GM18868 (cell line): Measurements from ENCODE around the gene MISP3.
A peak's percentile ranks its signal among the peaks of the same experiment; 100 is the strongest.
"Not testable (repeated sequence)": the region's sequence is repeated elsewhere in the genome, so short reads cannot be mapped to it uniquely, and the experiment has no call there.

Source experiments
- ATAC-seq: cut with Tn5 transposase; IDR thresholded peaks from one replicate; pipeline ENCODE4 v1.9.1; 2021; ENCODE audit warnings: mild to moderate bottlenecking, moderate library complexity; ENCODE audit not compliant: unreplicated experiment

MISP3 gene

DNA sequence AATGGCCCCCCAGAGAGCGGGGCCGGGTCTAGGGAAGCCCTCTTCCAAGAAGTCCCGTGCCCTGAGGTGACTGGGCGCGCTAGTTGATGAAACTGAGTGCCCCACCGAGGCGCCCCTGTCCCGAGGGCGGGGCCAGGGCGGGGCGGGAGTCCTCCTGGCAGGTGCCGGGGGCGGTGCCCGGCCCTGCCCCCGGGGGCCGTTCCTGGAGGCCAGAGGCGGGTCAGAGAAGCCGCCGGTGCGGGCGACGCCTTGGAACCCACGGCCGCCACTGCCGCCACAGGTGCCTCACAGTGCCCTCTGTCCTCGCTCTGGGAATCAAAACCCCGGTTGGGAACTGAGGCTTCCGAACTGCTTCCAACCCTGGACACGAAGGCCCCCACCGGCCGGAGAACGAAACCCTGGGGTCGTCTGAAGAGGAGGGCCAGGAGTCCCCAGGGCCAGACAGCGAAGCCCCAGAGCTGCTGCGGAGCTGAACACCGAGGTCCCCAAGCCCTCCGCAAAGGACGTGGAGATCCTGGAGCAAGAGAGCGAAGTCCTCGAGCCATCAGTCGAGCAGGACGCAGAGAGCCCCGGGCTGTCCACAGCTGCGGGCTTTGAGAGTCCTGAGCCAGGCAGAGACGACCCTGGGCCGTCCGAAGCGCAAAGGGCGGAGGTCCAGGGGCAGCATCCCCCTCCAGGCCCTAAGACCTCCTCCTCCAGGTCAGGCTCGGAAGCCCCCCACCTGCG, at the start of gene MISP3:
TSS of gene MISP3 (plus strand) at position 252 of the 726 bp plus-strand sequence. CDS start 524 bp downstream, outside the sequence.
- no peak for ATAC-seq

DNA sequence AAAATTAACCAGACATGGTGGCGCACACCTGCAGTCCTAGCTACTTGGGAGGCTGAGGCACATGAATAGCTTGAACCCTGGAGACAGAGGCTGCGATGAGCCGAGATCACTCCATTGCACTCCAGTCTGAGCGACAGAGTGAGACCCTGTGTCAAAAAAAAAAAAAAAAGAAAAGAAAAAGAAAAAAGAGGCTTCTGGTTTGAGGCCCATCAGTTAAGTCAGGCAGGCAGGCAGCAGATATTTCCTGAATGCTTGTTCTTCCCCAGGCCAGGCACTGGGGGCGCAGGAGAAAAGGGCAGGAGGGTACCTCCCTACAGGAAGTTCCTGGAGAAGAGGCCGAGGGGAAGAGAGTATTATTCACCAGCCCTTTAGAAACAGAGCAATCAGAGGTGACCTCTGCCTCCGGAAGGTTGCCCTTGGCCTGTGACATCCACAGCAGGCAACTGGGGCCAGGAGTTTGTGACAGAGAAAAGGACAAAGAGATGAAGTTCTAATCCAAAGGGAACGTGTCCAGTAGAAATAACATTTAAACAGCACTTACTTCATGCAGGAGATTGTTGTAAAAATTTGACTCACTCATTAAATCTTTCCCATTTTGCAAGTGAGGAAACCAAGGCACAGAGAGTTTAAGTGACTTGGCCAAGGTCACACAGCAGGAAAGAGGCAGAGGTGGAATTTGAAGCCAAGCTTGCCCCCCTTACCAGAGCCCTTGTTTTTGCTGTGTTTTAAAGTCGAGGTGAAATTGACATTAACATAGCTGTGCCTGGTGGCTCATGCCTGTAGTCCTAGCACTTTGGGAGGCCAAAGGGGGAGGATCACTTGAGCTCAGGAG, 49.0 kb upstream of the MISP3 start:
- ATAC-seq, result no peak

DNA sequence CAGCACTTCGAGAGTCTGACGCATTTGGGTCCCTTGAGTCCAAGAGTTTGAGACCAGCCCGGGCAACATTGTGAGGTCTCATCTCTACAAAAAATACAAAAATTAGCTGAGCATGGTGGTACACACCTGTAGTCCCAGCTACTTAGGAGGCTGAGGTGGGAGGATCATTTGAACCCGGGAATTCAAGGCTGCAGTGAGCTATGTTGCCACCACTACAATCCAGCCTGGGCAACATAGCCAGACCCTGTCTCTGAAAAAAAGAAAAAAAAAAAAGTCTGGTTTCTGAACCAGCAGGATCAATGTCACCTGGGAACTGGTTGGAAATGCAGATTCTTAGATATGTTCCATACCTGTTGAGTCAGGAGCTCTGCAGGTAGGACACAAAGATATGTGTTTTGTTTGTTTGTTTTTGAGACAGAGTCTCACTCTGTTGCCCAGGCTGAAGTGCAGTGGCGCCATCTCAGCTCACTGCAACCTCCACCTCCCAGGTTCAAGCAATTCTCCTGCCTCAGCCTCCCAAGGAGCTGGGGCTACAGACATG, 45.9 kb upstream of the MISP3 start:
- not testable (repeated sequence) for ATAC-seq

DNA sequence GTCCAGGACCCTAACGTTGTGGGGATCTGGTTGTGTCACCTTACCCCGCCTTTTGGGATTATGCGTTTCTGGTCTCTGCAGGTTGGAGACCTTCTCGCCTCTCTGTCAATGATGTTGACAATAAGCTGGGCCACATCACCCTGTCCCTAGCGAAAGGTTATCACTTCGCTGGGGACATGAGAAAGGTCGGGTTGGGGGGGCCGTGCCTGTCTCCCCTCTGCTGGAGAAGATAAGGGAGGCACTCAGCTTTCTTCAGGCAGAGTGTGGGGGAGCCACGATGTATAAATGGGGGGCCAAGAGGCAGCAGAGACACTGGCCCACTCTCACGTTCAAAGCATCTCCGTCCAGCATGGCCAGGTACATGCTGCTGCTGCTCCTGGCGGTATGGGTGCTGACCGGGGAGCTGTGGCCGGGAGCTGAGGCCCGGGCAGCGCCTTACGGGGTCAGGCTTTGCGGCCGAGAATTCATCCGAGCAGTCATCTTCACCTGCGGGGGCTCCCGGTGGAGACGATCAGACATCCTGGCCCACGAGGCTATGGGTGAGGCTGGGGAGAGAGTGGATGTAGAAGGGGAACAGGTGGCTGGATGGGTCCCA, 44.6 kb upstream of the MISP3 start, which contains the start of gene RLN3:
TSS of gene RLN3 (plus strand) at position 293 of the 595 bp plus-strand sequence. CDS start at position 350, 57 bp downstream.
- ATAC-seq, result no peak

DNA sequence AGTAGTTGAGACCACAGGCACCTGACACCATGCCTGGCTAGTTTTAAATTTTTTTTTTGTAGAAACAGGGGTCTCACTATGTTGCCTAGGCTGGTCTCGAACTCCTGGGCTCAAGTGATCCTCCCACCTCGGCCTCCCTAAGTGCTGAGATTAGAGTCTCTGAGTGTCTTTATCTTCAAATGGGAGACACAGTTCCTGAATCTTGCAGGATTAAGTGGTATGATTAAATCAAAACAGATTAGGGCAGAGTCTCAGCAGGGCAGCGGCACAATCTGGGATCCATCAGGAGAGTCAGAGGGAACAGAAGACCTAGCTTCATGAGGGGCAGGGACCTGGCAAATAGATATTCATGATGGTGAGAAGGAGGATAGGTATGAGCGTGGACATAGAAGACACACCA, 43.7 kb upstream of the MISP3 start:
- ATAC-seq, result no peak

DNA sequence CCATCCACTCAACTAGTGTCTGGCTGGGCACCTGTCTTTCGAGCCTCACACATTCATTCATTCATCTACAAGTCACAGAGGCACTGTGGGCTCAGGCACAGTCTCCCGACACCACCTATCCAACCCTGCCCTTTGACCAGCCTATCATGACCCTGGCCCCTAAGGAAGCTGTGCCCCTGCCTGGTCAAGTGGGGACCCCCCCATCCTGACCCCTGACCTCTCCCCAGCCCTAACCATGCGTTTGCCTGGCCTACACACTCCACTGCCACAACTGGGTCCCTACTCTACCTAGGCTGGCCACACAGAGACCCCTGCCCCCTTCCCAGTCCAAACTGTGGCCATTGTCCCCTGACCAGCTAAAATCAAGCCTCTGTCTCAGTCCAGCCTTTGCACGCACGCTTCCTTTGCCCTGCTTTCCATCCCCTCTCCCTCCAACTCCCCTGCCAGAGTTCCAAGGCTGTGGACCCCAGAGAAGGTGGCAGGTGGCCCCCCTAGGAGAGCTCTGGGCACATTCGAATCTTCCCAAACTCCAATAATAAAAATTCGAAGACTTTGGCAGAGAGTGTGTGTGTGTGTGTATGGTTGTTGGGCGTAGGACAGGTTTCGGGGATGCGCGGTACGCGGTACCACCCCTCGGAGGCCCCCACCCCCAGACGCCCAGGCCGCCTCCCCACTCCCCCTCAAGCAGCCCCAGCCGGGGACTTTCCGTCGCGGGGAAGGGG, 41.4 kb upstream of the MISP3 start:
- no peak for ATAC-seq

DNA sequence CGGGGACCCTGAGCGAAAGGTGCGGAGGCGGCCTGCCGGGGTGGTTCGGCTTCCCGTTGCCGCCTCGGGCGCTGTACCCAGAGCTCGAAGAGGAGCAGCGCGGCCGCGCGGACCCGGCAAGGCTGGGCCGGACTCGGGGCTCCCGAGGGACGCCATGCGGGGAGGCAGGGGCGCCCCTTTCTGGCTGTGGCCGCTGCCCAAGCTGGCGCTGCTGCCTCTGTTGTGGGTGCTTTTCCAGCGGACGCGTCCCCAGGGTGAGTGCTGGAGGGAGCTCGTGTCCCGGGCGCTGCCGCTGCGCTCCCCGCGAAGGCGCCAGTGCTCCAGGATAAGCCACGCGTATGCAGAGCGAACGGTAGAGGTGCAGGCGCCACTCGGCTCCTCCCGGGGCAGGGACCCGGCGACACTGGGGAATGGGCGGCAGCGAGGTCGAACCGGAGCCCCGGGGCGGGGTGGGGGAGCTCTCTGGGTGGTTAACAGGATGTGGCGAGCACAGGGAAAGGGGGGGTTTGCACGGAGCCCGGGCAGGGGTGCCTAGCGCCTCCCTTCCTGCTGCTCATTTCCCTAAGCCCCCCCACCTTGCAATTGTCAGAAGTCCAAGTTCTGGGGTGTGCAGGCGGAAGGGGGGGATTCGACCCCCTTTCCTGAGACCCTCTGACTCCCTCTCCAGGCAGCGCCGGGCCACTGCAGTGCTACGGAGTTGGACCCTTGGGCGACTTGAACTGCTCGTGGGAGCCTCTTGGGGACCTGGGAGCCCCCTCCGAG, 40.7 kb upstream of the MISP3 start, which contains the start of gene IL27RA:
TSS of gene IL27RA (plus strand) at position 44 of the 762 bp plus-strand sequence. CDS start at position 155, 111 bp downstream.
- peak; percentile 50 for ATAC-seq

DNA sequence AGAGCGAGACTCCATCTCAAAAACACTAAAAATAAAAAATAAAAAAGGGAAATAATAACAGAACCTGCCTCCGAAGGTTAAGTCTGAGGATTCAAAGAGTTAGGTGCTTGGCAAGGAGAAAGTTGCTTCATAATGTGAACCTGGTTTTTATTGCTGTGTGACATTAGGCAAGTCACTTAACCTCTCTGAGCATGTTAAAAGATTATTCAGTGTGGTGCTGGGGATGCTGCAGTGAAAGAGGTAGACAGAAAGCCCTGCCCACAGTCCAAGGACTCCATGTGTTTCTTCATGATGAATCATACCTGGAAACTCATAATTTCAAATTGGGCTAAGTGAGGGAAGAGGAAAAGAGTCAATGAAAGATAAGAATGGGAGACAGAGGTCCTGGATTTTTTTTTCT, 38.6 kb upstream of the MISP3 start:
- ATAC-seq, result no peak

DNA sequence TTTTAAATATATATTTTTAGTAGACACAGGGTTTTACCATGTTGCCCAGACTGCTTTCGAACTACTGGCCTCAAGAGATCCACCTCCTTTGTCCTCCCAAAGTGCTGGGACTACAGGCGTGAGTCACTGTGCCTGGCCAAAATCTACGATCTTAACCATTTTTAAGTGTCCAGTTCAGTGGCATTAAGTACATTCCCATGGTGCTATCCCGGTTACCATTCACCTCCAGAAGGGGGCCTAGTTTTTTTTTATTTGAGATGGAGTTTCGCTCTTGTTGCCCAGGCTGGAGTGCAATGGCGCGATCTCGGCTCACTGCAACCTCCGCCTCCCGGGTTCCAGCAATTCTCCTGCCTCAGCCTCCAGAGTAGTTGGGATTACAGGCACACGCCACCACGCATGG, 37.4 kb upstream of the MISP3 start:
- ATAC-seq, result not testable (repeated sequence)

DNA sequence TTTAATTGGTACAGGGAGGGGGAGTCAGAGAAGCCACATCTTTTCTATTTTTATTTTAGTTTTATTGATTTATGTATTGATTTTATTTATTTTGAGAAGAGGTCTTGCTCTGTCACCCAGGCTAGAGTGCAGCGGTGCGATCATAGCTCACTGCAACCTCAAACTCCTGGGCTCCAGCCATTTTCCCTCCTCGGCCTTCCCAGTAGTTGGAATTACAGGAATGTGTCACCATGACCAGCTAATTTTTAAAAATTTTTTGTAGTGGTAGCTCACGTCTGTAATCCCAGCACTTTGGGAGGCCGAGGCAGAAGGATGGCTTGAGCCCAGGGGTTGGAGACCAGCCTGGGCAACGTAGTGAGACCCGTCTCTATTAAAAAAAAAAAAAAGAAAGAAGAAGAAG, 36.9 kb upstream of the MISP3 start:
- ATAC-seq, result no peak

DNA sequence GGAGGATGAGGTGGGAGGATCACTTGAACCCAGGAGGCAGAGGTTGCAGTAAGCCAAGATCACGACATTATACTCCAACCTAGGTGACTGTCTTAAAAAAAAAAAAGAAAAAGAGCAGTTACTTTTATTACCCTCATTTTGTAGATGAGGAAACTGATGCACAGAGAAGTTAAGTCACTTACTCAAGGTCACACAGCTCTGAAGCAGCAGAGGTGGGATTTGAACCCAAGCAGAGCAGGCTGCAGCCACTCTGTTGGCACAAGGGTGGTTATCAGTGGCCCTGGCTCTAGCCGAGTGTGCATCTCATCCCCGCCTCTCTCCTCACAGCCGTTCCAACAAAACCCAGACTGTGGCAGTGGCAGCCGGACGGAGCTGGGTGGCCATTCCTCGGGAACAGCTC, 33.4 kb upstream of the MISP3 start:
- ATAC-seq, result no peak

DNA sequence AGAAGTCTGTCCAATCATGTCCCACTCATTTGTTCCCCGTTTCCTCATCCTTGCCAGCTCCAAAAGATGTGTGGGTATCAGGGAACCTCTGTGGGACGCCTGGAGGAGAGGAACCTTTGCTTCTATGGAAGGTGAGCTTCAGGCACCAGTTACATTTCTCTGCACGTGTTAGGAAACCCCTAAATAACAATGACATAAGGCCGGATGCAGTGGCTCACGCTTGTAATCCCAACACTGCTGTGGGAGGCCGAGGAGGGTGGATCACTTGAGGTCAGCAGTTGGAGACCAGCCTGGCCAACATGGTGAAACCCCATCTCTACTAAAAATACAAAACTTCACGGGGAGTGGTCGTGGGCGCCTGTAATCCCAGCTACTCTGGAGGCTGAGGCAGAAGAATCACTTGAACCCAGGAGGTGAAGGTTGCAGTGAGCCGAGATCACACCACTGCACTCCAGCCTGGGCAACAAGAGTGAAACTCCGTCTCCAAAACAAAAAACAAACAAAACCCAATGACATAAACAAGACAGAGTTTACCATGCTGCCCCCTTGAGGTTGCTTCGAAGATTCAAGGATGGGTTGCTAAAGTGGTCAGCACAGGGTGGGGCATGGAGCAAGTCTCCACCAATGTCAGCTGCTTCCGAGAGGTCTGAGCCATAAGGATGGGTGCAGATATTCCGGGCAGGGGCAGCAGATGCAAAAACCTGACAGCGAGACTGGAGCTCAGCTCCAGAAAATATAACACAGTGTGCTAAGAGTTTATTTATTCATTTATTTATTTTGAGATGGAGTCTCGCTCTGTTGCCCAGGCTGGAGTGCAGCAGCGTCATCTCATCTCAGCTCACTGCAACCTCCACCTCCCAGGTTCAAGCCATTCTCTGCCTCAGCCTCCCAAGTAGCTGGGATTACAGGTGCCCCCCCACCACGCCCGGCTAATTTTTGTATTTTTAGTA, 29.7 kb upstream of the MISP3 start:
- not testable (repeated sequence) for ATAC-seq

DNA sequence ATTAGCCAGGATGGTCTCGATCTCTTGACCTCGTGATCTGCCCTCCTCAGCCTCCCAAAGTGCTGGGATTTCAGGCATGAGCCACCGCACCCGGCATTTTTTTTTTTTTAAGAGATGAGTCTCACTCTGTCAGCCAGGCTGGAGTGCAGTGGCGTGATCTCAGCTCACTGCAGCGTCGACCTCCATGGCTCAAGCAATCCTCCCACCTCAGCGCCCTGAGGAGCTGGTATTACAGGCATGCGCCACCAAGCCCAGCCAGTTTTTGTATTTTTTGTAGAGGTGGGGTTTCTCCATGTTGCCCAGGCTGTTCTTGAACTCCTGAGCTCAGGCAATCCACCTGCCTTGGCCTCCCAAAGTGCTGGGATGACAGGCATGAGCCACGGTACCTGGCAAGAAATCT, 24.7 kb upstream of the MISP3 start:
- ATAC-seq, result not testable (repeated sequence)

DNA sequence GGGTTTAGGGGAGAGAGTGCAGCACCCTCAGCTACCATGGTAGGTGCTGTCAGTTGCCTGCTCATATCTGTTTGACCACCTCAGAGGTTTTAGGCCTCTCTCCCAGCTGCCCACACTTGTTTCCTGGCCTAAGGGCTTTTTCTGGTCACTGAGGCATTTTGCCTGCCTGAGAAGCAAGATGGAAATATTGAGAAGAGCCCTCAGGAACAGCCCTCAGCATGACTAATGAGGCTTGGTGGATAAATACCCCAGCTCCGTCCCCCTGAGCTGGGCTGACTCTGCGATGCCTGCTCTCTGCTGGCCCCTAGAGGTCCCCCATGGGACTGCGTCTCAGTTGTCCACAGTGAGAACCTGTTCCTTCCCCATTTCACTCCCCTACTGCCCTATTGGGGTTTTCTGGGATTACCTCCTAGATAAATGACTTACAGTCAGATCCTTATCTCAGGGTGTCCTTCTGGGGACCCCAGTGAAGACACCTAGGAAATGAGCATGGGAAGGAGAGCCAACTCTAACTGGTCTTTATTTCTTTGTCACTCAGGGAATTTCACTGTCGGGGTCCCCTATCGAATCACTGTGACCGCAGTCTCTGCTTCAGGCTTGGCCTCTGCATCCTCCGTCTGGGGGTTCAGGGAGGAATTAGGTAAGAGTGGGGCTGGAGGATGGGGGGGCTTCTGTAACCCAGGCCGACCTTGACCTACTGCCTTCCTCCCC, 24.0 kb upstream of the MISP3 start:
- ATAC-seq, result no peak

DNA sequence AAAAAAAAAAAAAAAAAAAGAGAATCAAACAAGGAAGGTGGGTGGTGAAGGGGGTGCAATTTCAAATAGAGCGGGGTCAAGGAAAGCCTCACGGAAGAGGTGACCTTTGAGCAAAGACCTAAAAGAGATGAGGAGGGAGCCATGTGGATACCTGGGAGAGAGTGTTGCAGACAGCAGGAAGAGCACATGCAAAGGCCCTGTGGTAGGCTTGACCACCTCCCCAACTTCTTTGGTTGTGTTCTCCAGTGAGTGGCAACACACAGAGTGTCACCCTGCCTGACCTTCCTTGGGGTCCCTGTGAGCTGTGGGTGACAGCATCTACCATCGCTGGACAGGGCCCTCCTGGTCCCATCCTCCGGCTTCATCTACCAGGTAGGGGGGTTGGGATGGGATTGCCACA, 22.1 kb upstream of the MISP3 start:
- no peak for ATAC-seq

DNA sequence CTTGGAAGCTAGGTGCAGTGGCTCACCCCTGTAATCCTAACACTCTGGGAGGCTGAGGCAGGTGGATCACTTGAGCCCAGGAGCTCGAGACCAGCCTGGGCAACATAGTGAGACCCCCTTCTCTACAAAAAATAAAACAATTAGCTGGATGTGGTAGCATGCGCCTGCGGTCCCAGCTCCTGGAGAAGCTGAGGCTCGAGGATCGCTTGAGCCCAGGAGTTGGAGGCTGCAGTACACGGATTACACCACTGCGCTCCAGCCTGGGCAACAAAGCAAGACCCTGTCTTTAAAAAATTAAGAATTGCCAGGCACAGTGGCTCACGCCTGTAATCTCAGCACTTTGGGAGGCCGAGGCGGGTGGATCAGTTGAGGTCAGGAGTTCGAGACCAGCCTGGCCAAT, 21.6 kb upstream of the MISP3 start:
- ATAC-seq, result not testable (repeated sequence)

DNA sequence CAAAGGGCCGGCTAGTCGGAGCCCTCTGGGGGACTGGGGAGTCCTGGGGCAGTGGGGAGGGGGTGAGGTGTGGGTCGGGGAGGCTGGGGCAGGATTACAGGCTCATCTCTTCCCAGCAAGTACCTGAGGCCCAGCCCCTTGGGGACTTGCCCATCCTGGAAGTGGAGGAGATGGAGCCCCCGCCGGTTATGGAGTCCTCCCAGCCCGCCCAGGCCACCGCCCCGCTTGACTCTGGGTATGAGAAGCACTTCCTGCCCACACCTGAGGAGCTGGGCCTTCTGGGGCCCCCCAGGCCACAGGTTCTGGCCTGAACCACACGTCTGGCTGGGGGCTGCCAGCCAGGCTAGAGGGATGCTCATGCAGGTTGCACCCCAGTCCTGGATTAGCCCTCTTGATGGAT, 20.6 kb upstream of the MISP3 start:
- ATAC-seq, result no peak

DNA sequence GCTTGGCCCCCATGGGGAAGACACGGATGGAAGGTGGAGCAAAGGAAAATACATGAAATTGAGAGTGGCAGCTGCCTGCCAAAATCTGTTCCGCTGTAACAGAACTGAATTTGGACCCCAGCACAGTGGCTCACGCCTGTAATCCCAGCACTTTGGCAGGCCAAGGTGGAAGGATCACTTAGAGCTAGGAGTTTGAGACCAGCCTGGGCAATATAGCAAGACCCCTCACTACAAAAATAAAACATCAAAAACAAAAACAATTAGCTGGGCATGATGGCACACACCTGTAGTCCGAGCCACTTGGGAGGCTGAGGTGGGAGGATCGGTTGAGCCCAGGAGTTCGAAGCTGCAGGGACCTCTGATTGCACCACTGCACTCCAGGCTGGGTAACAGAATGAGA, 20.1 kb upstream of the MISP3 start:
- no peak for ATAC-seq
